Tibial nerve (tissue), 3 donors: ENCODE results near the gene HNRNPLL.

Experiments used
- CTCF ChIP-seq, 5 experiments: fragments of 200-600 bp in 3 of 5; fragments of 450-650 bp in 2 of 5; sonication (generic) in 3 of 5; IDR thresholded peaks; one replicate each; pipeline ENCODE4 v1.5.1; 2016 to 2019; ENCODE audit warnings: antibody characterized with exemption in 5 of 5, mild to moderate bottlenecking in 3 of 5, moderate library complexity in 2 of 5
- POLR2A ChIP-seq, 2 donors: fragments of 450-650 bp; IDR thresholded peaks; one replicate each; pipeline ENCODE4 v1.6.1; 2017; ENCODE audit warnings: antibody characterized with exemption in 2 of 2, mild to moderate bottlenecking in 2 of 2, moderate library complexity in 2 of 2

- TF ChIP-seq CTCF (IDR thresholded peaks at IDR 0.05) = no peak
- no peak for TF ChIP-seq POLR2A (IDR thresholded peaks at IDR 0.05)
Measured at GRCh38 chr2:38535404-38535743, 67.4 kb downstream of the HNRNPLL start.
